ENCODE results near the gene DAND5. TPM values are rescaled to one million over a fixed set of nuclear protein-coding genes. Genes with fewer than 3 reads are reported as not detected.

The DAND5 gene
- total and polyA plus RNA-seq, 9 of the 15 experiments (the other 6 are each of a cell fraction or from before 2014, with no cell fraction given) = 0.22 to 0.83 (median 0.60) TPM

DNA sequence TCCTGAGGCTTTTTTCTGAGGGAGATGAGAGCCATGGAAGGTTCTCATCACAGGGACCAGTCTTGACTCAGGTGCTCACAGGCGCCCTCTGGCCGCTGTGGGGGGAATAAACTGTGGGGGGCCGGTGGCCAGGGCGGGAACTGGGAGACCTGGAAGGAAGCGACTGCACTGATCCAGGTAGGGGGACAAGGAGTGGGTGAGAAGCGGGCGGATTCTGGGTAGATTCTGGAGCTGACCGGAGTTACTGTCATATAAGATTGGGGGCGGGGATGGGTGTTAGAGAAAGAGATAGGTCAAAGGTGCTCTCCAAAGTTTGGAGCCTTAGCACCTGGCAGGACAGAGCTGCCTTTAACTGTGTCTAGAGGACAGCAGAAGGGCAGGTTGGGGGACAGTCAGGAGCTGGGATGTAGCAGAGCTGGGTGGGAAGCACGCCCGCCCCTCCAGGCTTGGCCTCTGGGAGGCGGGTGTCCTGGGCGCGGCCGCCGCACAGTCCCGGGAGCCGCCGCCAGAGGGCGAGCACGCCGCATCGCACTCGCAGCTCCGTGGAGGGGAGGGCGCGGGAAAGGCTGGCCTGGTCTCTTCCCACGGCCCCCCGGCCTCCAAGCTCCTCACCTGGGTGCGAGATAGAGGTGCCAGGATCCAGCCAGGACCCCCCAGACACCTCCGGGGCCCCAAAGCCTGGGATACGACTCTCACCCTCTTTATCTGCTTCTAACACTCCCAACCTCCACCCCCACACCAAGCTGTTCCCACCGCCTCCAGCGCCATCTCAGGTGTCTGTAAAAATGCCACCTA is 4.2 kb upstream of the DAND5 start (continued):
- TF ChIP-seq RNF2 (IDR thresholded peaks at IDR 0.05) (no peak; the same call in 1 of the 2 replicates), KHSRP (IDR thresholded peaks at IDR 0.05) (no peak), STAG1 (CRISPR knock-in tag; IDR thresholded peaks at IDR 0.05; ENCODE audit: borderline replicate concordance) (peak; percentile 91), ZNF316 (IDR thresholded peaks at IDR 0.05) (no peak), MIER1 (IDR thresholded peaks at IDR 0.05; ENCODE audit: low read depth) (0 out of 2 replicates have a peak, but pooled peaks have one; percentile 65), PTBP1 (IDR thresholded peaks at IDR 0.05; ENCODE audit: low read depth, low read length) (no peak), GATA2 (CRISPR knock-in tag; IDR thresholded peaks at IDR 0.05) (peak; percentile 30; the same call in 1 of the 2 replicates), NFATC3 (IDR thresholded peaks at IDR 0.05) (no peak; the same call in 1 of the 2 replicates), SMARCB1 (IDR thresholded peaks at IDR 0.05; ENCODE audit: insufficient read length, low read depth) (no peak)
- TF ChIP-seq, protein P1, sequence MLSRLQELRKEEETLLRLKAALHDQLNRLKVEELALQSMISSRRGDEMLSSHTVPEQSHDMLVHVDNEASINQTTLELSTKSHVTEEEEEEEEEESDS (CRISPR knock-in tag; IDR thresholded peaks at IDR 0.05) = no peak
- TF ChIP-seq, protein P2, sequence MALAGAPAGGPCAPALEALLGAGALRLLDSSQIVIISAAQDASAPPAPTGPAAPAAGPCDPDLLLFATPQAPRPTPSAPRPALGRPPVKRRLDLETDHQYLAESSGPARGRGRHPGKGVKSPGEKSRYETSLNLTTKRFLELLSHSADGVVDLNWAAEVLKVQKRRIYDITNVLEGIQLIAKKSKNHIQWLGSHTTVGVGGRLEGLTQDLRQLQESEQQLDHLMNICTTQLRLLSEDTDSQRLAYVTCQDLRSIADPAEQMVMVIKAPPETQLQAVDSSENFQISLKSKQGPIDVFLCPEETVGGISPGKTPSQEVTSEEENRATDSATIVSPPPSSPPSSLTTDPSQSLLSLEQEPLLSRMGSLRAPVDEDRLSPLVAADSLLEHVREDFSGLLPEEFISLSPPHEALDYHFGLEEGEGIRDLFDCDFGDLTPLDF (CRISPR knock-in tag; IDR thresholded peaks at IDR 0.05) = peak; percentile 80
- TF ChIP-seq, protein P3, sequence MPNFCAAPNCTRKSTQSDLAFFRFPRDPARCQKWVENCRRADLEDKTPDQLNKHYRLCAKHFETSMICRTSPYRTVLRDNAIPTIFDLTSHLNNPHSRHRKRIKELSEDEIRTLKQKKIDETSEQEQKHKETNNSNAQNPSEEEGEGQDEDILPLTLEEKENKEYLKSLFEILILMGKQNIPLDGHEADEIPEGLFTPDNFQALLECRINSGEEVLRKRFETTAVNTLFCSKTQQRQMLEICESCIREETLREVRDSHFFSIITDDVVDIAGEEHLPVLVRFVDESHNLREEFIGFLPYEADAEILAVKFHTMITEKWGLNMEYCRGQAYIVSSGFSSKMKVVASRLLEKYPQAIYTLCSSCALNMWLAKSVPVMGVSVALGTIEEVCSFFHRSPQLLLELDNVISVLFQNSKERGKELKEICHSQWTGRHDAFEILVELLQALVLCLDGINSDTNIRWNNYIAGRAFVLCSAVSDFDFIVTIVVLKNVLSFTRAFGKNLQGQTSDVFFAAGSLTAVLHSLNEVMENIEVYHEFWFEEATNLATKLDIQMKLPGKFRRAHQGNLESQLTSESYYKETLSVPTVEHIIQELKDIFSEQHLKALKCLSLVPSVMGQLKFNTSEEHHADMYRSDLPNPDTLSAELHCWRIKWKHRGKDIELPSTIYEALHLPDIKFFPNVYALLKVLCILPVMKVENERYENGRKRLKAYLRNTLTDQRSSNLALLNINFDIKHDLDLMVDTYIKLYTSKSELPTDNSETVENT (CRISPR knock-in tag; IDR thresholded peaks at IDR 0.05) = peak; percentile 69
- TF ChIP-seq, protein P4, sequence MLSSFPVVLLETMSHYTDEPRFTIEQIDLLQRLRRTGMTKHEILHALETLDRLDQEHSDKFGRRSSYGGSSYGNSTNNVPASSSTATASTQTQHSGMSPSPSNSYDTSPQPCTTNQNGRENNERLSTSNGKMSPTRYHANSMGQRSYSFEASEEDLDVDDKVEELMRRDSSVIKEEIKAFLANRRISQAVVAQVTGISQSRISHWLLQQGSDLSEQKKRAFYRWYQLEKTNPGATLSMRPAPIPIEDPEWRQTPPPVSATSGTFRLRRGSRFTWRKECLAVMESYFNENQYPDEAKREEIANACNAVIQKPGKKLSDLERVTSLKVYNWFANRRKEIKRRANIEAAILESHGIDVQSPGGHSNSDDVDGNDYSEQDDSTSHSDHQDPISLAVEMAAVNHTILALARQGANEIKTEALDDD (IDR thresholded peaks at IDR 0.05) = no peak
- TF ChIP-seq, protein P5, sequence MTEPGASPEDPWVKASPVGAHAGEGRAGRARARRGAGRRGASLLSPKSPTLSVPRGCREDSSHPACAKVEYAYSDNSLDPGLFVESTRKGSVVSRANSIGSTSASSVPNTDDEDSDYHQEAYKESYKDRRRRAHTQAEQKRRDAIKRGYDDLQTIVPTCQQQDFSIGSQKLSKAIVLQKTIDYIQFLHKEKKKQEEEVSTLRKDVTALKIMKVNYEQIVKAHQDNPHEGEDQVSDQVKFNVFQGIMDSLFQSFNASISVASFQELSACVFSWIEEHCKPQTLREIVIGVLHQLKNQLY (CRISPR knock-in tag; conservative IDR thresholded peaks at IDR 0.05) = no peak
- TF ChIP-seq, protein P6, sequence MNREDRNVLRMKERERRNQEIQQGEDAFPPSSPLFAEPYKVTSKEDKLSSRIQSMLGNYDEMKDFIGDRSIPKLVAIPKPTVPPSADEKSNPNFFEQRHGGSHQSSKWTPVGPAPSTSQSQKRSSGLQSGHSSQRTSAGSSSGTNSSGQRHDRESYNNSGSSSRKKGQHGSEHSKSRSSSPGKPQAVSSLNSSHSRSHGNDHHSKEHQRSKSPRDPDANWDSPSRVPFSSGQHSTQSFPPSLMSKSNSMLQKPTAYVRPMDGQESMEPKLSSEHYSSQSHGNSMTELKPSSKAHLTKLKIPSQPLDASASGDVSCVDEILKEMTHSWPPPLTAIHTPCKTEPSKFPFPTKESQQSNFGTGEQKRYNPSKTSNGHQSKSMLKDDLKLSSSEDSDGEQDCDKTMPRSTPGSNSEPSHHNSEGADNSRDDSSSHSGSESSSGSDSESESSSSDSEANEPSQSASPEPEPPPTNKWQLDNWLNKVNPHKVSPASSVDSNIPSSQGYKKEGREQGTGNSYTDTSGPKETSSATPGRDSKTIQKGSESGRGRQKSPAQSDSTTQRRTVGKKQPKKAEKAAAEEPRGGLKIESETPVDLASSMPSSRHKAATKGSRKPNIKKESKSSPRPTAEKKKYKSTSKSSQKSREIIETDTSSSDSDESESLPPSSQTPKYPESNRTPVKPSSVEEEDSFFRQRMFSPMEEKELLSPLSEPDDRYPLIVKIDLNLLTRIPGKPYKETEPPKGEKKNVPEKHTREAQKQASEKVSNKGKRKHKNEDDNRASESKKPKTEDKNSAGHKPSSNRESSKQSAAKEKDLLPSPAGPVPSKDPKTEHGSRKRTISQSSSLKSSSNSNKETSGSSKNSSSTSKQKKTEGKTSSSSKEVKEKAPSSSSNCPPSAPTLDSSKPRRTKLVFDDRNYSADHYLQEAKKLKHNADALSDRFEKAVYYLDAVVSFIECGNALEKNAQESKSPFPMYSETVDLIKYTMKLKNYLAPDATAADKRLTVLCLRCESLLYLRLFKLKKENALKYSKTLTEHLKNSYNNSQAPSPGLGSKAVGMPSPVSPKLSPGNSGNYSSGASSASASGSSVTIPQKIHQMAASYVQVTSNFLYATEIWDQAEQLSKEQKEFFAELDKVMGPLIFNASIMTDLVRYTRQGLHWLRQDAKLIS (CRISPR knock-in tag; IDR thresholded peaks at IDR 0.05) = peak; percentile 72
- TF ChIP-seq, protein P7, sequence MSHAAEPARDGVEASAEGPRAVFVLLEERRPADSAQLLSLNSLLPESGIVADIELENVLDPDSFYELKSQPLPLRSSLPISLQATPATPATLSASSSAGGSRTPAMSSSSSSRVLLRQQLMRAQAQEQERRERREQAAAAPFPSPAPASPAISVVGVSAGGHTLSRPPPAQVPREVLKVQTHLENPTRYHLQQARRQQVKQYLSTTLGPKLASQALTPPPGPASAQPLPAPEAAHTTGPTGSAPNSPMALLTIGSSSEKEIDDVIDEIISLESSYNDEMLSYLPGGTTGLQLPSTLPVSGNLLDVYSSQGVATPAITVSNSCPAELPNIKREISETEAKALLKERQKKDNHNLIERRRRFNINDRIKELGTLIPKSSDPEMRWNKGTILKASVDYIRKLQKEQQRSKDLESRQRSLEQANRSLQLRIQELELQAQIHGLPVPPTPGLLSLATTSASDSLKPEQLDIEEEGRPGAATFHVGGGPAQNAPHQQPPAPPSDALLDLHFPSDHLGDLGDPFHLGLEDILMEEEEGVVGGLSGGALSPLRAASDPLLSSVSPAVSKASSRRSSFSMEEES (CRISPR knock-in tag; IDR thresholded peaks at IDR 0.05) = no peak

Data from K562 (cell line).